GM12878 (cell line): Measurements from ENCODE around the gene SCN10A. TPM values are rescaled to one million over a fixed set of nuclear protein-coding genes. Genes with fewer than 3 reads are reported as not detected.

Experiments used
- ATAC-seq: fragments of 200-7000 bp; cut with Tn5 transposase; 3 replicates; pipeline ENCODE4 v1.9.1; 2020; ENCODE audit warnings: mild to moderate bottlenecking, moderate library complexity
- BruUV-seq: library from RNA; stranded (reverse); fragments of 400-500 nt; replicated peaks from 2 replicates; lab custom pipeline; 2021; lab: Mats Ljungman, UMichigan
- CTCF ChIA-PET: fragments of 300-600 bp; sonication (Branson Sonifier 250); formaldehyde crosslinking; extraction: SDS; loops from one replicate; lab custom pipeline; 2021; ENCODE audit warnings: inconsistent platforms; lab: Yijun Ruan, JAX
- POLR2A ChIA-PET: fragments of 350-600 bp; formaldehyde crosslinking; extraction: SDS; loops from one replicate; lab custom pipeline; 2021; ENCODE audit warnings: inconsistent platforms; lab: Charles Lee
- RAD21 ChIA-PET: fragments of 300-600 bp; sonication (Branson Sonifier 250); formaldehyde crosslinking; loops from one replicate; lab custom pipeline; 2023; ENCODE audit warnings: antibody characterized with exemption; ENCODE audit not compliant: unreplicated experiment; lab: Charles Lee
- SMC1A ChIA-PET: fragments of 300-600 bp; sonication (Branson Sonifier 250); formaldehyde crosslinking; loops from one replicate; lab custom pipeline; 2023; ENCODE audit not compliant: unreplicated experiment, uncharacterized antibody; lab: Charles Lee
- DNase-seq: peaks from one replicate; pipeline ENCODE4 v3.0.0-alpha.2; 2011; ENCODE audit warnings: low read depth, low spot score
- FAIRE-seq: peaks from 3 replicates; lab custom pipeline; 2011; peaks lifted over from hg19 to GRCh38; lab: Jason Lieb, UNC
- H2AFZ ChIP-seq: 2 replicates; pipeline ENCODE4 v1.6.0; 2011; ENCODE audit warnings: low read depth, low read length, control low read depth; ENCODE audit not compliant: control insufficient read depth
- H3K27ac ChIP-seq: 2 replicates; pipeline ENCODE4 v1.5.1; 2011; ENCODE audit warnings: control low read depth; ENCODE audit not compliant: control insufficient read depth, insufficient read depth
- H3K27me3 ChIP-seq, 2 experiments: replicated peaks in 1 of 2; 2 replicates each; pipeline versions ENCODE4 v1.6.0 to v1.6.1; 2011; ENCODE audit warnings: low read length in 1 of 2; ENCODE audit not compliant: control insufficient read depth in 2 of 2, insufficient read depth in 2 of 2
- H3K36me3 ChIP-seq, 2 experiments: 2 replicates each; pipeline ENCODE4 v1.5.1; 2011; ENCODE audit warnings: low read length in 1 of 2; ENCODE audit not compliant: control insufficient read depth in 2 of 2, insufficient read depth in 2 of 2
- H3K4me1 ChIP-seq: 2 replicates; pipeline ENCODE4 v1.6.1; 2011; ENCODE audit warnings: mild to moderate bottlenecking, low read length, moderate library complexity, mixed read lengths; ENCODE audit not compliant: control insufficient read depth, insufficient read depth
- H3K4me2 ChIP-seq: 2 replicates; pipeline ENCODE4 v1.6.0; 2011; ENCODE audit warnings: control low read depth; ENCODE audit not compliant: control insufficient read depth, insufficient read depth
- H3K4me3 ChIP-seq: fragments of 200-600 bp; sonication (generic); 2 replicates; pipeline ENCODE4 v1.5.1; 2016
- H3K79me2 ChIP-seq: 2 replicates; pipeline ENCODE4 v1.6.0; 2011; ENCODE audit warnings: low read length; ENCODE audit not compliant: control insufficient read depth, insufficient read depth
- H3K9ac ChIP-seq: 2 replicates; pipeline ENCODE4 v1.8.0; 2011; ENCODE audit warnings: low read length, control low read depth, mixed read lengths; ENCODE audit not compliant: control insufficient read depth, insufficient read depth
- H3K9me3 ChIP-seq: replicated peaks from 3 replicates; pipeline ENCODE4 v1.5.1; 2011; ENCODE audit warnings: mild to moderate bottlenecking, low read length; ENCODE audit not compliant: control insufficient read depth, insufficient read depth
- H4K20me1 ChIP-seq: 2 replicates; pipeline ENCODE4 v1.6.0; 2011; ENCODE audit not compliant: control insufficient read depth, insufficient read depth
- SPI1 ChIP-seq: IDR thresholded peaks from 2 replicates; pipeline ENCODE4 v1.6.1; 2011; ENCODE audit warnings: low read depth, mild to moderate bottlenecking, low read length, moderate library complexity, borderline replicate concordance; ENCODE audit not compliant: insufficient read depth
- TCF7 ChIP-seq: IDR thresholded peaks from 2 replicates; pipeline ENCODE4 v1.6.1; 2014; ENCODE audit warnings: antibody characterized with exemption, borderline replicate concordance
- WGBS: methylation state at CpG from one replicate; pipeline ENCODE4 v1.1.6; 2016; ENCODE audit warnings: low lambda C conversion rate; ENCODE audit not compliant: insufficient replicate concordance, insufficient coverage; ENCODE audit errors: missing lambda C conversion rate; 5-methylcytosine and 5-hydroxymethylcytosine counted together
- in situ Hi-C: fragments of 300-500 bp; cut with MboI; formaldehyde crosslinking; loops from 9 replicates; pipeline ENCODE4 v1.14.3; 2018; ENCODE audit warnings: mixed read lengths
- intact Hi-C: fragments of 100-400 bp; cut with micrococcal nuclease; formaldehyde crosslinking; loops from one replicate; pipeline ENCODE4 v1.14.2; 2022; ENCODE audit not compliant: unreplicated experiment
- polyA plus RNA-seq, 11 experiments: library from polyadenylated mRNA; depleted of rRNA in 4 of 11; unstranded in 6 of 11; stranded (reverse) in 5 of 11; fragments of >200 nt; fragmentation: Nextera tagmentation in 4 of 11; fragmentation: Illumina TruSeq in 1 of 11; extraction: Ambion mirVana in 4 of 11; extraction: Trizol in 1 of 11; gene quantifications; 1 replicate in 1 of 11; 2 replicates in 10 of 11; pipeline versions ENCODE4 v1.2.1 to v1.2.3, GENCODE V29; 2011 to 2016; ENCODE audit warnings: inconsistent platforms in 2 of 11, missing spikeins in 2 of 11, low read depth in 1 of 11
- total RNA-seq, 4 experiments: library from RNA; depleted of rRNA in 3 of 4; stranded (reverse); fragments of >200 nt in 3 of 4; fragmentation: Illumina TruSeq in 1 of 4; extraction: Trizol in 1 of 4; gene quantifications; 2 replicates each; pipeline versions ENCODE4 v1.2.1 to v1.2.3, GENCODE V29; 2013 to 2021
- TF ChIP-seq, protein P1 (sequence below): IDR thresholded peaks from 2 replicates; pipeline ENCODE4 v1.6.1; 2011; ENCODE audit warnings: mild to moderate bottlenecking, low read depth, low read length, moderate library complexity; ENCODE audit not compliant: insufficient replicate concordance
- TF ChIP-seq, protein P2 (sequence below): fragments of 450-650 bp; formaldehyde crosslinking; IDR thresholded peaks from 2 replicates; pipeline ENCODE4 v1.5.0; 2022; ENCODE audit warnings: mild to moderate bottlenecking, missing genetic modification characterization

SCN10A gene
- total and polyA plus RNA-seq, 10 of the 15 experiments (the other 5 are each of a cell fraction or from before 2014, with no cell fraction given): not detected

DNA sequence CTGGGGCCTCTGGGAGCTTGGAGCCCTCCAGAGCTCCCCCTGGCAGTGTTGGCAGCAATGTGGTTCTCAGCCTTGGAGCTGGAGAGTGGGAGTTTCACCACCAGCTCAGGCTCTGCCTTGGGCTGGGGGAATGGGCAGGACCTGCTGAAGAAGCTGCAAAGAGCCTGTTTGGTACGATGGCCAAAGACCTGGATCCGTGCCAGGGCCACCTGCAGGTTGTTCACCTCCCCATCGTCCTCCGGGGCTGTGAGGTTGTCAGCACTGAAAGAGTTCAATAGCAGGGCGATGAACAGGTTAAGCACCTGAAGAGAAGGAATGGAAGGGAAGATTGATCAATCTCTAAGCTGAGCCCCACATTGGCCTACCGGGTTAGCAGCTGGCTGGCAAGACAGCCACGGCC is 89.3 kb downstream of the SCN10A start:
- FAIRE-seq: no peak
- SMC1A ChIA-PET: no interaction called here
- no peaks in the 10 kb centered on the region for H3K79me2 ChIP-seq

More for the DNA sequence above, 89.3 kb downstream of the SCN10A start:
- Histone ChIP-seq H3K27ac (no peak overlapping the region), H3K4me2 (no peak overlapping the region), H3K9ac (no peak overlapping the region), H4K20me1 (no peaks in the 10 kb centered on the region), H3K4me3 (no peak overlapping the region), H3K4me1 (no peaks in the 10 kb centered on the region), H2AFZ (no peak overlapping the region), H3K27me3 (no peaks in the 10 kb centered on the region; a peak in 2 of 4 replicates), H3K9me3 (no peaks in the 10 kb centered on the region), H3K36me3 (no peaks in the 10 kb centered on the region)
- no peak for DNase-seq
- ATAC-seq: no peak
- 10% methylated on average over 7 of the region's 7 CpGs for WGBS
- in situ Hi-C loops: no loop called here
- BruUV-seq: no TSS peak
- intact Hi-C loops: no loop called here
- ChIA-PET POLR2A (no interaction called here), RAD21 (no interaction called here), CTCF (no interaction called here)
- TF ChIP-seq, protein P1, sequence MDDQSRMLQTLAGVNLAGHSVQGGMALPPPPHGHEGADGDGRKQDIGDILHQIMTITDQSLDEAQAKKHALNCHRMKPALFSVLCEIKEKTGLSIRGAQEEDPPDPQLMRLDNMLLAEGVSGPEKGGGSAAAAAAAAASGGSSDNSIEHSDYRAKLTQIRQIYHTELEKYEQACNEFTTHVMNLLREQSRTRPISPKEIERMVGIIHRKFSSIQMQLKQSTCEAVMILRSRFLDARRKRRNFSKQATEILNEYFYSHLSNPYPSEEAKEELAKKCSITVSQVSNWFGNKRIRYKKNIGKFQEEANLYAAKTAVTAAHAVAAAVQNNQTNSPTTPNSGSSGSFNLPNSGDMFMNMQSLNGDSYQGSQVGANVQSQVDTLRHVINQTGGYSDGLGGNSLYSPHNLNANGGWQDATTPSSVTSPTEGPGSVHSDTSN: no peak
- TF ChIP-seq, protein P2, sequence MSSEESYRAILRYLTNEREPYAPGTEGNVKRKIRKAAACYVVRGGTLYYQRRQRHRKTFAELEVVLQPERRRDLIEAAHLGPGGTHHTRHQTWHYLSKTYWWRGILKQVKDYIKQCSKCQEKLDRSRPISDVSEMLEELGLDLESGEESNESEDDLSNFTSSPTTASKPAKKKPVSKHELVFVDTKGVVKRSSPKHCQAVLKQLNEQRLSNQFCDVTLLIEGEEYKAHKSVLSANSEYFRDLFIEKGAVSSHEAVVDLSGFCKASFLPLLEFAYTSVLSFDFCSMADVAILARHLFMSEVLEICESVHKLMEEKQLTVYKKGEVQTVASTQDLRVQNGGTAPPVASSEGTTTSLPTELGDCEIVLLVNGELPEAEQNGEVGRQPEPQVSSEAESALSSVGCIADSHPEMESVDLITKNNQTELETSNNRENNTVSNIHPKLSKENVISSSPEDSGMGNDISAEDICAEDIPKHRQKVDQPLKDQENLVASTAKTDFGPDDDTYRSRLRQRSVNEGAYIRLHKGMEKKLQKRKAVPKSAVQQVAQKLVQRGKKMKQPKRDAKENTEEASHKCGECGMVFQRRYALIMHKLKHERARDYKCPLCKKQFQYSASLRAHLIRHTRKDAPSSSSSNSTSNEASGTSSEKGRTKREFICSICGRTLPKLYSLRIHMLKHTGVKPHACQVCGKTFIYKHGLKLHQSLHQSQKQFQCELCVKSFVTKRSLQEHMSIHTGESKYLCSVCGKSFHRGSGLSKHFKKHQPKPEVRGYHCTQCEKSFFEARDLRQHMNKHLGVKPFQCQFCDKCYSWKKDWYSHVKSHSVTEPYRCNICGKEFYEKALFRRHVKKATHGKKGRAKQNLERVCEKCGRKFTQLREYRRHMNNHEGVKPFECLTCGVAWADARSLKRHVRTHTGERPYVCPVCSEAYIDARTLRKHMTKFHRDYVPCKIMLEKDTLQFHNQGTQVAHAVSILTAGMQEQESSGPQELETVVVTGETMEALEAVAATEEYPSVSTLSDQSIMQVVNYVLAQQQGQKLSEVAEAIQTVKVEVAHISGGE (CRISPR knock-in tag): no peak
- TF ChIP-seq SPI1 (no peak), TCF7 (no peak)
